ENCODE measurements around the gene TMEM60. TPM values are rescaled to one million over a fixed set of nuclear protein-coding genes. Genes with fewer than 3 reads are reported as not detected.

Gene TMEM60
- total and polyA plus RNA-seq, 2 of the 13 experiments (the other 11 are each of a cell fraction or from before 2014, with no cell fraction given): 25.6 to 27.7 TPM

DNA sequence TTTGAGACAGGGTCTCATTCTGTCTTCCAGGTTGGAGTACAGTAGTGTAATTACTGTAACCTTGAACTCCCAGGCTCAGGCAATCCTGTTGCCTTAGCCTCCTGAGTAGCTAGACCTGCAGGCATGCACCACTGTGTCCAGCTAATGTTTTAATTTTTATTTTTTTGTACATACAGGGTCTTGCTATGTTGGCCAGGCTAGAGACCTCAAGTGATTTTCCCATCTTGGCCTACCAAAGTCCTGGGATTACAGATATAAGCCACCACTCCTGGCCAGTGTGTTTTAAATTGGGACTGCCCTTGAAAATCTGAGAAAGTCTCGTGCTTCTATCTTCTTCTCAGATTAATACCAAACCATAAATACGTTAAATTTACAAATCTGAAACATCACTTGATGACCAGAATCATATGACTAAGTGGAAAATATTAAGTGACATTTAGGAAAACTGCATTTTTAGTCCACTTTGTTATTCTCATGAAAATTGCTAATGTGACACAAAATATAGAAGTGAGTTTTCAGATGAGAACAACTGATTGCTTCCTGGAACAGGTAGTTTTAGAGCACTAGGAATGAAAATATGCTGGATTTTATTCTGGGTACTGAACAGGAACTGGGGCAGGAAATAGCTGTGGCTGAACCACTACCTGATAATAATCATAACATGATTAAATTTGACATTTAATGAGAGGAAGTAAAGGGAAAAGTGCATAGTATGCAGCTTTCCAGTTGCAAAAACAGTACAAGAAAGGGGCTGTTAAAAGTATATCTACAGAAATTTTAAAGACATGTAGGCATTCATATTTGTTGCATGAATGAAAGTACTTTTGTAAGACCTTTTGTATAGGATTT lies 4.5 kb upstream of the TMEM60 start:
- Histone ChIP-seq H3K4me1 (ENCODE audit: insufficient read depth, low read length) (peaks cover 21% of the 10 kb centered on the region), H3K4me2 (ENCODE audit: low read depth, low read length) (no peak overlapping the region), H3K79me2 (ENCODE audit: insufficient read depth, low read length) (peaks cover 13% of the 10 kb centered on the region), H3K9ac (ENCODE audit: insufficient read depth, low read depth, low read length) (no peak overlapping the region), H4K20me1 (ENCODE audit: insufficient read depth, low read length) (no peaks in the 10 kb centered on the region), H3K4me3 (replicated peaks in 1 of 3; ENCODE audit: insufficient read depth in 1 of 3, low read depth in 2 of 3, low read length in 3 of 3) (no peak overlapping the region), H2AFZ (ENCODE audit: low read length) (no peak overlapping the region), H3K27me3 (ENCODE audit: control insufficient read depth in 1 of 2, insufficient read depth in 2 of 2, low read length in 2 of 2) (no peaks in the 10 kb centered on the region; a peak in 1 of 5 replicates), H3K9me3 (ENCODE audit: low read length) (no peaks in the 10 kb centered on the region), H3K27ac (ENCODE audit: extremely low read length, insufficient read depth, low read length) (no peak overlapping the region), H3K36me3 (replicated peaks in 1 of 2; ENCODE audit: control insufficient read depth in 1 of 2, insufficient read depth in 2 of 2, low read length in 2 of 2) (no peaks in the 10 kb centered on the region)
- intact Hi-C loops (cut with micrococcal nuclease; ENCODE audit: unreplicated experiment): no loop called here
- ChIA-PET CTCF (ENCODE audit: low intra/inter-chr PET ratio, low total read pairs) (no interaction called here), POLR2A (no interaction called here)
- no peak for ATAC-seq
- no TSS peak for BruUV-seq (replicated peaks)
- FAIRE-seq: no peak
- 97% methylated on average over 2 of the region's 2 CpGs for WGBS (ENCODE audit: low lambda C conversion rate)
- no peak for DNase-seq (ENCODE audit: low spot score)
- in situ Hi-C loops (cut with HindIII; ENCODE audit: extremely low pct_ligation_motif_present, low pct_unique_long_range_greater_than_20kb): no loop called here
- TF ChIP-seq ZBTB1 (CRISPR knock-in tag; IDR thresholded peaks at IDR 0.05; ENCODE audit: borderline replicate concordance): no peak
- TF ChIP-seq, protein P1, sequence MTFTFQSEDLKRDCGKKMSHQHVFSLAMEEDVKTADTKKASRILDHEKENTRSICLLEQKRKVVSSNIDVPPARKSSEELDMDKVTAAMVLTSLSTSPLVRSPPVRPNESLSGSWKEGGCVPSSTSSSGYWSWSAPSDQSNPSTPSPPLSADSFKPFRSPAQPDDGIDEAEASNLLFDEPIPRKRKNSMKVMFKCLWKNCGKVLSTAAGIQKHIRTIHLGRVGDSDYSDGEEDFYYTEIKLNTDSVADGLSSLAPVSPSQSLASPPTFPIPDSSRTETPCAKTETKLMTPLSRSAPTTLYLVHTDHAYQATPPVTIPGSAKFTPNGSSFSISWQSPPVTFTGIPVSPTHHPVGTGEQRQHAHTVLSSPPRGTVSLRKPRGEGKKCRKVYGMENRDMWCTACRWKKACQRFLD (CRISPR knock-in tag; IDR thresholded peaks at IDR 0.05; ENCODE audit: borderline replicate concordance): no peak
- TF ChIP-seq MAFF (IDR thresholded peaks at IDR 0.05; ENCODE audit: low read depth, low read length): 0 out of 2 replicates have a peak, but pooled peaks have one; percentile 29
- 0 out of 4 replicates have a peak, but pooled peaks of 1 of the 2 experiments have one; percentile 3 for TF ChIP-seq MAFK (conservative IDR thresholded peaks at IDR 0.05 in 1 of 2, IDR thresholded peaks at IDR 0.05 in 1 of 2; ENCODE audit: low read length in 2 of 2)
- no peak for TF ChIP-seq MED13 (CRISPR knock-in tag; IDR thresholded peaks at IDR 0.05)
- no peak for TF ChIP-seq IRX3 (CRISPR knock-in tag; IDR thresholded peaks at IDR 0.05; ENCODE audit: borderline replicate concordance, low read depth)
- peak; percentile 74 for TF ChIP-seq ZNF121 (CRISPR knock-in tag; IDR thresholded peaks at IDR 0.05)

All from HepG2 (cell line).